Vagina (tissue), 2 donors: ENCODE results near the gene AGPAT3. TPM values are rescaled to one million over a fixed set of nuclear protein-coding genes. Genes with fewer than 3 reads are reported as not detected.
A peak's percentile ranks its signal among the peaks of the same experiment; 100 is the strongest.

Experiments used
- DNase-seq, 2 donors: peaks; one replicate each; pipeline ENCODE4 v3.0.0-alpha.2; 2017; ENCODE audit errors: extremely low spot score in 2 of 2
- H3K27ac ChIP-seq: fragments of 200-600 bp; sonication (generic); one replicate; pipeline ENCODE4 v1.5.1; 2019
- H3K27me3 ChIP-seq: fragments of 200-600 bp; sonication (generic); one replicate; pipeline ENCODE4 v1.5.1; 2019
- H3K36me3 ChIP-seq, 2 donors: fragments of 200-600 bp; sonication (generic); one replicate each; pipeline ENCODE4 v1.5.1; 2017 to 2019
- H3K4me1 ChIP-seq: fragments of 200-600 bp; sonication (generic); one replicate; pipeline ENCODE4 v1.5.1; 2019
- H3K4me3 ChIP-seq, 2 donors: fragments of 200-600 bp; sonication (generic); 1 replicate in 1 of 2; 2 replicates in 1 of 2; pipeline ENCODE4 v1.5.1; 2016 to 2019
- H3K9me3 ChIP-seq: fragments of 200-600 bp; sonication (generic); one replicate; pipeline ENCODE4 v1.5.1; 2019
- POLR2A ChIP-seq, 2 donors: fragments of 450-650 bp; IDR thresholded peaks; one replicate each; pipeline ENCODE4 v1.6.1; 2017; ENCODE audit warnings: antibody characterized with exemption in 2 of 2, mild to moderate bottlenecking in 2 of 2, moderate library complexity in 2 of 2
- POLR2AphosphoS5 ChIP-seq, 2 donors: sonication (generic); formaldehyde crosslinking; IDR thresholded peaks; one replicate each; pipeline ENCODE4 v1.9.0; 2017; ENCODE audit warnings: antibody characterized with exemption in 2 of 2, mild to moderate bottlenecking in 2 of 2, low read depth in 1 of 2; ENCODE audit not compliant: insufficient read depth in 1 of 2
- intact Hi-C: fragments of 100-400 bp; cut with DNase I; formaldehyde crosslinking; loops from one replicate; pipeline ENCODE4 v1.15.1; 2023
- total RNA-seq: library from RNA; depleted of rRNA; stranded (reverse); fragments of >200 nt; gene quantifications from one replicate; pipeline ENCODE4 v1.2.3, GENCODE V29; 2016
- TF ChIP-seq, protein P1 (sequence below), 3 experiments: fragments of 450-650 bp in 2 of 3; fragments of 200-600 bp in 1 of 3; sonication (generic) in 1 of 3; IDR thresholded peaks; one replicate each; pipeline ENCODE4 v1.5.1; 2017 to 2019; ENCODE audit warnings: antibody characterized with exemption in 3 of 3, mild to moderate bottlenecking in 2 of 3, moderate library complexity in 2 of 3

AGPAT3 gene
- total RNA-seq, 1 donor from 2014 or later: 34.4 TPM

DNA sequence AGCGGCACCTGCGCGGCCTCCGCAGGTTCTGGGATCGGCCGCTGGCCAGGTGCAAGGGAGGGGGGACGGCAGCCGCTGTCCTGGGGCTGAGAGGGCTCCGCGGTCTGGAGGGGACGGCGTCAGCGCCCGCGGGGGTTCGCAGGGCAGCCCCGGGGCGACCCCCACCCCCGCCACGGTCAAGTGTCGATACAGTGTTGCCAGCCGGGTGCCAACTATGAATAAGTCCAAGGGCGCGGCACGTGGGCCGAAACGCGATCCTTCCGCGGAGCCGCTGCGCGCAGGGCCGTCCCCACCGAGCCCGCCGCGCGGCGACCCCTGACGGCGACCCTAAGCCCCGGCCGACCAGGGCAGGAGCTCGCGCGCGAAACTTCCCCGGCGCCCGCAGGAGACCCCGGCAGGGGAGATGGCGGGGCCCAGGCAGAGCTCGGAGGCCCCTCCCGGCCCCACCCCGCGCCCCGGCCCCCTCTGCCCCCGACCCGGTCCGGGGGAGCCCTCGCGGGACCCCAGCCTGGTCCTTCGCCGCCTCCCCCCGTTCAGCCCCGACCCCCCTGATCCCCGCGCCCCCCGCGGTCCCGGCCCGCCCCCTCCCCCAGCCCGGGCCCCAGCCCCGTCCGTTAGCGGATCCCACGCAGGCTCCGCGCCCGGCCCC, 586 bp upstream of the AGPAT3 start:
- H3K27ac ChIP-seq: peak overlapping the region; percentile 78
- no peaks in the 10 kb centered on the region for H3K27me3 ChIP-seq
- no peak for DNase-seq
- no peaks in the 10 kb centered on the region for H3K9me3 ChIP-seq
- H3K36me3 ChIP-seq: no peaks in the 10 kb centered on the region
- H3K4me1 ChIP-seq: peaks cover 49% of the 10 kb centered on the region
- H3K4me3 ChIP-seq: peak overlapping the region; percentile 66 to 87
- intact Hi-C loops: no loop called here
- peak in 1 of 2 donors; percentile 59 for TF ChIP-seq POLR2AphosphoS5 (IDR thresholded peaks at IDR 0.05; ENCODE audit: insufficient read depth in 1 of 2, low read depth in 1 of 2)
- no peak for TF ChIP-seq POLR2A (IDR thresholded peaks at IDR 0.05)
- TF ChIP-seq, protein P1, sequence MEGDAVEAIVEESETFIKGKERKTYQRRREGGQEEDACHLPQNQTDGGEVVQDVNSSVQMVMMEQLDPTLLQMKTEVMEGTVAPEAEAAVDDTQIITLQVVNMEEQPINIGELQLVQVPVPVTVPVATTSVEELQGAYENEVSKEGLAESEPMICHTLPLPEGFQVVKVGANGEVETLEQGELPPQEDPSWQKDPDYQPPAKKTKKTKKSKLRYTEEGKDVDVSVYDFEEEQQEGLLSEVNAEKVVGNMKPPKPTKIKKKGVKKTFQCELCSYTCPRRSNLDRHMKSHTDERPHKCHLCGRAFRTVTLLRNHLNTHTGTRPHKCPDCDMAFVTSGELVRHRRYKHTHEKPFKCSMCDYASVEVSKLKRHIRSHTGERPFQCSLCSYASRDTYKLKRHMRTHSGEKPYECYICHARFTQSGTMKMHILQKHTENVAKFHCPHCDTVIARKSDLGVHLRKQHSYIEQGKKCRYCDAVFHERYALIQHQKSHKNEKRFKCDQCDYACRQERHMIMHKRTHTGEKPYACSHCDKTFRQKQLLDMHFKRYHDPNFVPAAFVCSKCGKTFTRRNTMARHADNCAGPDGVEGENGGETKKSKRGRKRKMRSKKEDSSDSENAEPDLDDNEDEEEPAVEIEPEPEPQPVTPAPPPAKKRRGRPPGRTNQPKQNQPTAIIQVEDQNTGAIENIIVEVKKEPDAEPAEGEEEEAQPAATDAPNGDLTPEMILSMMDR (IDR thresholded peaks at IDR 0.05): no peak

DNA sequence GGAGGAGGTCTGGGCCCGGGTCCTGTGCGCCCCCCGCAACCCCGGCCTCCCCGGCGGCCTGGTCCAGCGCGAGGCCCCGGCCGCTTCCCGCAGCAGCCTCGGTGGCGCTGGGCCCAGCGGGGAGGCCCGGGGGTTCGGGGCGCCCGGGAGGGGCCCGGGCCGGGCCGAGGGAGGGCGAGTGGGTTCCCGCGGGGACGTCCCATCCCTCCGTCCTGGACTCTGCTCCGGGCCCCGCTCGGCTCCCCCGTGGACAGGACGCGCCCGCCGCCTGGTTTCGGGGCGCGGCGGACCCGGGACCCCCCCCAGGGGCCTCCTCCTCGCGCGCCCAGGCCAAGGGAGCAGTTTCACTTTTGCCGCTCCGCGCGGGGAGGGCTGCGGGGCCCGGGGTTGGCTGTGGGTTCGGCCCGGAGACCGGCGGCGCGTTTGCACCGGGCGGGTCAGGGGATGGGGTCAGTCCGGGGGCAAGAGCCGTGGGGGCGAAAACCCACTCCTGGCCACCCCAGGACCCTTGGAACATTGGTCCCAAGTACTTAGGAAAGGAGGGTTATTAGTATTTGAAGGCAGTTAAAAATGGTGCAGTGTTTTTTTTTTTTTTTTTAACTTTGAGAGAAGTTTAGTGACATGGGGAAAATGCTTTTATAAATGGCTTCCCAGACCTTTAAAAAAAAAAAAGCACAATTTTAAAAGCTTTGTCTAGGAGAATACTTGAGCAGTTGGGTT, 677 bp downstream of the AGPAT3 start:
- no peaks in the 10 kb centered on the region for H3K9me3 ChIP-seq
- peak overlapping the region; percentile 66 to 87 for H3K4me3 ChIP-seq
- peak in 1 of 2 donors; percentile 41 for TF ChIP-seq POLR2AphosphoS5 (IDR thresholded peaks at IDR 0.05; ENCODE audit: insufficient read depth in 1 of 2, low read depth in 1 of 2)
- TF ChIP-seq, protein P1 (IDR thresholded peaks at IDR 0.05): no peak
- no peaks in the 10 kb centered on the region for H3K27me3 ChIP-seq
- intact Hi-C loops: no loop called here
- DNase-seq: no peak
- H3K27ac ChIP-seq: peak overlapping the region; percentile 95
- H3K36me3 ChIP-seq: no peaks in the 10 kb centered on the region
- H3K4me1 ChIP-seq: peaks cover 51% of the 10 kb centered on the region

- H3K4me1 ChIP-seq: peaks cover 46% of the 10 kb centered on the region
- H3K36me3 ChIP-seq: no peaks in the 10 kb centered on the region
- H3K4me3 ChIP-seq: peak overlapping the region; percentile 66 to 87
- no peaks in the 10 kb centered on the region for H3K9me3 ChIP-seq
- intact Hi-C loops: no loop called here
- H3K27me3 ChIP-seq: no peaks in the 10 kb centered on the region
- no peak for DNase-seq
- peak overlapping the region; percentile 95 for H3K27ac ChIP-seq
- TF ChIP-seq, protein P1 (IDR thresholded peaks at IDR 0.05): no peak
- TF ChIP-seq POLR2A (IDR thresholded peaks at IDR 0.05): no peak
- no peak for TF ChIP-seq POLR2AphosphoS5 (IDR thresholded peaks at IDR 0.05; ENCODE audit: insufficient read depth in 1 of 2, low read depth in 1 of 2)
Observed at GRCh38 chr21:43866260-43866629, 1.2 kb downstream of the AGPAT3 start.

GRCh38 chr21:43866659-43867331, 1.8 kb downstream of the AGPAT3 start:
- Histone ChIP-seq H3K9me3 (no peaks in the 10 kb centered on the region), H3K4me1 (peaks cover 46% of the 10 kb centered on the region), H3K27ac (peak overlapping the region; percentile 95), H3K36me3 (no peaks in the 10 kb centered on the region), H3K27me3 (no peaks in the 10 kb centered on the region), H3K4me3 (peak overlapping the region; percentile 66 to 87)
- TF ChIP-seq, protein P1 (IDR thresholded peaks at IDR 0.05): no peak
- TF ChIP-seq POLR2AphosphoS5 (IDR thresholded peaks at IDR 0.05; ENCODE audit: insufficient read depth in 1 of 2, low read depth in 1 of 2) (no peak), POLR2A (IDR thresholded peaks at IDR 0.05) (no peak)
- no peak for DNase-seq
- intact Hi-C loops: no loop called here
